GM12864 (cell line): ENCODE measurements around the gene CORIN.

Experiments used
- DNase-seq: peaks from one replicate; pipeline ENCODE4 v3.0.0-alpha.2; 2011; ENCODE audit warnings: low read depth
- H3K4me3 ChIP-seq: 2 replicates; pipeline ENCODE4 v1.5.1; 2011; ENCODE audit warnings: mild to moderate bottlenecking, low read depth, low read length, control low read depth
- TF ChIP-seq, protein P1 (sequence below): IDR thresholded peaks from 2 replicates; pipeline ENCODE4 v1.5.1; 2011; ENCODE audit warnings: low read depth, mild to moderate bottlenecking, moderate library complexity, low read length, control low read depth, inconsistent platforms; ENCODE audit errors: missing control alignments

Gene CORIN

DNA sequence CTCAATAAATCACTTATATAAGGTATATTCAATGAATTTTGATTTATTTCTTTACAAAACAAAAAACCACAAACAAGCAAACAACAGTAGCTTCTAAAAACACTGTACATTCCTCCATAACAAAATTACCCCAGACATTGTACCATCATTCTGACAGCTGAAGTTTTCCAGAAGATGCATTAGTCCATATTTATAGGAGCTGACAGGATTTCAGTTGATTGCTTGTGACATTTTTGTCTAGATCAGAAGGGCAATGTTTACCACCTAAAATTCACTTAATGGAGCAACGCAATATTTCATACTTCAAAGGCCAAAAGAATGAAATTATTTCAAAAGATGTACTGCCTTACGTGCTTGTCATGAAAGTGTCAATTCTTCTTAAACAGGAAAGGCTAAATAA, 185.8 kb downstream of the CORIN start:
- DNase-seq, result no peak
- TF ChIP-seq, protein P1, sequence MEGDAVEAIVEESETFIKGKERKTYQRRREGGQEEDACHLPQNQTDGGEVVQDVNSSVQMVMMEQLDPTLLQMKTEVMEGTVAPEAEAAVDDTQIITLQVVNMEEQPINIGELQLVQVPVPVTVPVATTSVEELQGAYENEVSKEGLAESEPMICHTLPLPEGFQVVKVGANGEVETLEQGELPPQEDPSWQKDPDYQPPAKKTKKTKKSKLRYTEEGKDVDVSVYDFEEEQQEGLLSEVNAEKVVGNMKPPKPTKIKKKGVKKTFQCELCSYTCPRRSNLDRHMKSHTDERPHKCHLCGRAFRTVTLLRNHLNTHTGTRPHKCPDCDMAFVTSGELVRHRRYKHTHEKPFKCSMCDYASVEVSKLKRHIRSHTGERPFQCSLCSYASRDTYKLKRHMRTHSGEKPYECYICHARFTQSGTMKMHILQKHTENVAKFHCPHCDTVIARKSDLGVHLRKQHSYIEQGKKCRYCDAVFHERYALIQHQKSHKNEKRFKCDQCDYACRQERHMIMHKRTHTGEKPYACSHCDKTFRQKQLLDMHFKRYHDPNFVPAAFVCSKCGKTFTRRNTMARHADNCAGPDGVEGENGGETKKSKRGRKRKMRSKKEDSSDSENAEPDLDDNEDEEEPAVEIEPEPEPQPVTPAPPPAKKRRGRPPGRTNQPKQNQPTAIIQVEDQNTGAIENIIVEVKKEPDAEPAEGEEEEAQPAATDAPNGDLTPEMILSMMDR, result no peak
- H3K4me3 ChIP-seq, result no peak overlapping the region

DNA sequence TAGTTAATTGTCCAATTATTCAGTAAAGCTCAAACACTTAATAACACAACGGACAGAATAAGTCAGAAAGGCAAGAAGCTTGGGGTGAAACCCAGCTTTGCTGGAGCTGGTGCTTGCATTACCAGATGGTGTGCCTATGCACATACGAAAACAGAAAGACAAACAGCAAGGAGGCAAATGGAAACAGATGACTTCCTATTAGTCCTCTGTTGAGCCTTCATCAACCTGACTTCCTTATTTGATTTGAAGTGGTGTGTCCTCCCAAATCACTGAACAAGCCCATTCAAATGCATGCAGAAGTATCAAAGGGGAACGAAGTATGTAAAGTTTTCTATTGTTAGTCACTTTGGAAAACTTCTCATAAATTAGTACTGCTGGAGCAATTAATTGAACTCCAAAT, 186.6 kb downstream of the CORIN start:
- TF ChIP-seq, protein P1, result no peak
- H3K4me3 ChIP-seq, result no peak overlapping the region
- DNase-seq, result no peak

DNA sequence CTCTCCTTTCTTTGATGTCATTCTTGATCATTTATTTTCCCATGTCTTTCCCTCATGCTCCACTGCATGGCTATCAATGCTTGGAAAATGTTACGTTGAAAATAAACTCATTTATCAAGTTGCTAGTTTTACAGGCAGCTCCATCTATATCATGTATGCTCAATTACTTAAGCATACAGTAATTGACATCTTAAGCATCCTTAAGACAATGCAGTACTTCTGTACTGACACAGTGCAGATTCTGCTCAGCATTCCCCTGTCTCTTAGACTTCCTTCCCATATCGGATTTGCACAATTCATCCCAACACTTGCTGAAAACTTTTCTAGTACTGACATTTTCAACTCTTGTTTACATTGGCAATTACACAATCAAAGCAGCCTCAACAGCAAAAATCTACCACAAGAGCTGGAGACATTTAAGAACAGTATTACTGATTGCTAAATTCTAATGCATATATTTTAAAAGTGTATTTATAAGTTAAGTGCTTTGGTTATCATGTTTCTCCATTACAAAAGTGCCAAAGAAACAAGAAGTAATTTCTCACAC, 187.2 kb downstream of the CORIN start:
- TF ChIP-seq, protein P1, result no peak
- no peak overlapping the region for H3K4me3 ChIP-seq
- no peak for DNase-seq

DNA sequence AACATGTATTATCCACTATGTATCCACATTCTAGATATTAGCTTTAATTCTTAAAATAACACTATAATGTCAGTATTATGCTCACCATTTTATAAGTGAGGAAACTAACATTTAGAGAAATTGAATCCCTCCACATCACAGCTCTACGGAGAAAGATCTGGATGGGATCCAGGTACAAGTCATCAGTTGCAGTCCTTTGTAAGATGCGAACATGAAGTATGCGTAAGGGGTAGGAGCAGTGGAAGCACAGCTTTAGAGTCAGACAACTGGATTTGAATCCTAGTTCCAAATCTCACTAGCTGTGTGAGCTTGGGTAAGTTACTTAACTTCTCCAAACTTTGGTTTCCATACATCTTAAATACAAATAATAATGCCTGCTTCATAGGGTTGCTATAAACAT, 190.3 kb downstream of the CORIN start:
- DNase-seq, result no peak
- H3K4me3 ChIP-seq, result no peak overlapping the region
- TF ChIP-seq, protein P1, result no peak

DNA sequence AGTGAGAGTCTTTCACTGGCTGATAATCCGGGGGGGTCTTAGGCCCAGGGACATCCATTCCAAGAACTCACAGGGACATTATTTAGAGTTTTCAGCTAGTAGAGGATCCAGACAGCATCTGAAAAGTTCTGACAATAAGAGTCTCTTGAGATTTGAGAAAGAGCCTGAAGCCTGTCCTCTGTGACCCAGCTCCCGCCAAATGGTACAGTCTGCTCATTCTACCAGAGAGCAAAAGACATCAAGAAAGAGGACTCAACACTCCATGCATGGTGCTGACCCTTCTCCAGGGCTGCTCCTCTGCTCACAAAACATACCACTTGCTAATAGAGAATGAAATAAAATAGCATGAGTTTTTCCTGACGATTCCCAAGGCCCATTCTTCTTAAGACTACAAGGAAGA, 190.8 kb downstream of the CORIN start:
- no peak overlapping the region for H3K4me3 ChIP-seq
- TF ChIP-seq, protein P1, result no peak
- no peak for DNase-seq

DNA sequence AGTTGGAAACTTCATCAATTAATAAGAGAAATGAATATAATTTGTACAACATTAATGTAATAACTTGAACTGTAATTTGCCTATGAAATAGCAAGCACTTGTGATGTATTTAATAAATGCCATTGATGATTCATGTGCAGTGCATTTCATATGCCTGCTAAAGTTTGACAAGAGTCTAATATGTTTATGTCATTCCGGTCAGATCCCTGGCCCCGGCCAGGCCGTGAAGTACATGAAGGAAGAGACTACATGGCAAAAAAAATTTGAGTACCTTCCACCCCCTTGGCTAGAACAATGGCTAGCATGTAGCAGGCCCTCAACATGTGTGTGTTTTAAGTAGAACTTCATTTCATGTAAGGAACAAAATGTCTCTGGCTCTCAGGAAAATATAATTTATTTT, 191.5 kb downstream of the CORIN start:
- DNase-seq, result no peak
- H3K4me3 ChIP-seq, result no peak overlapping the region
- TF ChIP-seq, protein P1, result no peak

DNA sequence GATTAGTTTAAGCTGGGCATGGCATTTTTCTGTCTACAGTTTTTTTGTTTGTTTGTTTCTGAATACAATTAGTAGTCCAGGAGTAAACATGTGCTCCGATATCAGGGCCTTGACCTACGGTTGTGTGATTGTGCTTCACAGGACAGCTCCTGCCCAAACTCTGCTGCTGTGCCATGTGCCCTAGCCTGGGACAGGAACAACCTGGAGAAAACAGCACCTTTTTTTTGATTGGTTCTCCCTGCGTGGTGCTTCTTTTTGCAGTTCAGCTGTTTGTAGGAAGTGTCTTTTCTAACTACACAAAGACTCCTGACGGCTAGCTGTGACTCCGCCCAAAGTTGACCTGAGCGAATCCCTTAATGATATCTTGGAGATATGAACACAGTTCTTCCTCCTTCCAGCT, 194.0 kb downstream of the CORIN start:
- TF ChIP-seq, protein P1, result no peak
- DNase-seq, result no peak
- no peak overlapping the region for H3K4me3 ChIP-seq
